ENCODE measurements around the gene ARID1B. TPM values are rescaled to one million over a fixed set of nuclear protein-coding genes. Genes with fewer than 3 reads are reported as not detected.
"Not testable (repeated sequence)": the region's sequence is repeated elsewhere in the genome, so short reads cannot be mapped to it uniquely, and the experiment has no call there.

ARID1B gene
- total and polyA plus RNA-seq, 2 of the 13 experiments (the other 11 are each of a cell fraction or from before 2014, with no cell fraction given), result 20.1 to 32.6 TPM

- in situ Hi-C loops (cut with HindIII; ENCODE audit: extremely low pct_ligation_motif_present, low pct_unique_long_range_greater_than_20kb); H3K36me3 ChIP-seq (replicated peaks in 1 of 2; ENCODE audit: control insufficient read depth in 1 of 2, insufficient read depth in 2 of 2, low read length in 2 of 2); H3K4me3 ChIP-seq (replicated peaks in 1 of 3; ENCODE audit: insufficient read depth in 1 of 3, low read depth in 2 of 3, low read length in 3 of 3); H3K4me1 ChIP-seq (ENCODE audit: insufficient read depth, low read length); BruUV-seq (replicated peaks); H3K27ac ChIP-seq (ENCODE audit: extremely low read length, insufficient read depth, low read length); H3K9me3 ChIP-seq (ENCODE audit: low read length); H3K4me2 ChIP-seq (ENCODE audit: low read depth, low read length); H3K9ac ChIP-seq (ENCODE audit: insufficient read depth, low read depth, low read length); CTCF ChIA-PET (ENCODE audit: low intra/inter-chr PET ratio, low total read pairs); H4K20me1 ChIP-seq (ENCODE audit: insufficient read depth, low read length); POLR2A ChIA-PET; intact Hi-C loops (cut with micrococcal nuclease; ENCODE audit: unreplicated experiment); ATAC-seq; H2AFZ ChIP-seq (ENCODE audit: low read length); FAIRE-seq; H3K27me3 ChIP-seq (ENCODE audit: control insufficient read depth in 1 of 2, insufficient read depth in 2 of 2, low read length in 2 of 2); DNase-seq (ENCODE audit: low spot score): not testable (repeated sequence)
- H3K79me2 ChIP-seq (ENCODE audit: insufficient read depth, low read length), result peaks cover 51% of the 10 kb centered on the region
- WGBS (ENCODE audit: low lambda C conversion rate), result 95% methylated on average over 6 of the region's 6 CpGs
- peak; percentile 85 for TF ChIP-seq ZNF121 (CRISPR knock-in tag; IDR thresholded peaks at IDR 0.05)
Measured at GRCh38 chr6:156945789-156946172, 168.6 kb downstream of the ARID1B start.

- H3K79me2 ChIP-seq (ENCODE audit: insufficient read depth, low read length), result peaks cover 45% of the 10 kb centered on the region
- DNase-seq (ENCODE audit: low spot score), result no peak
- ChIA-PET CTCF (ENCODE audit: low intra/inter-chr PET ratio, low total read pairs) (no interaction called here), POLR2A (no interaction called here)
- FAIRE-seq, result no peak
- 0 out of 5 replicates have a peak, but pooled peaks cover 0 to 2% of the 10 kb centered on the region in 2 experiments for H3K36me3 ChIP-seq (replicated peaks in 1 of 2; ENCODE audit: control insufficient read depth in 1 of 2, insufficient read depth in 2 of 2, low read length in 2 of 2)
- intact Hi-C loops (cut with micrococcal nuclease; ENCODE audit: unreplicated experiment) (no loop called here), in situ Hi-C loops (cut with HindIII; ENCODE audit: extremely low pct_ligation_motif_present, low pct_unique_long_range_greater_than_20kb) (no loop called here)
- no peaks in the 10 kb centered on the region for H3K9me3 ChIP-seq (ENCODE audit: low read length)
- H3K9ac ChIP-seq (ENCODE audit: insufficient read depth, low read depth, low read length), result no peak overlapping the region
- no peak overlapping the region for H3K4me2 ChIP-seq (ENCODE audit: low read depth, low read length)
- no TSS peak for BruUV-seq (replicated peaks)
- no peak for TF ChIP-seq TARDBP (CRISPR knock-in tag; IDR thresholded peaks at IDR 0.05)
- no peak for TF ChIP-seq MTA1 (CRISPR knock-in tag; IDR thresholded peaks at IDR 0.05; ENCODE audit: borderline replicate concordance)
- TF ChIP-seq DRAP1 (CRISPR knock-in tag; IDR thresholded peaks at IDR 0.05), result no peak
- TF ChIP-seq WIZ (CRISPR knock-in tag; IDR thresholded peaks at IDR 0.05), result no peak
- no peak for TF ChIP-seq GLI4 (CRISPR knock-in tag; IDR thresholded peaks at IDR 0.05; ENCODE audit: borderline replicate concordance)
- no peak for TF ChIP-seq MAZ (IDR thresholded peaks at IDR 0.05; ENCODE audit: borderline replicate concordance, low read depth, low read length)
- no peak for TF ChIP-seq MAZ (CRISPR knock-in tag; IDR thresholded peaks at IDR 0.05; ENCODE audit: low read depth)
- TF ChIP-seq ZNF143 (CRISPR knock-in tag; IDR thresholded peaks at IDR 0.05), result no peak
- no peak for TF ChIP-seq FOXO1 (CRISPR knock-in tag; IDR thresholded peaks at IDR 0.05)
- TF ChIP-seq ZNF343 (CRISPR knock-in tag; IDR thresholded peaks at IDR 0.05), result no peak
- no peak for TF ChIP-seq NBN (conservative IDR thresholded peaks at IDR 0.05)
- TF ChIP-seq KLF15 (CRISPR knock-in tag; IDR thresholded peaks at IDR 0.05; ENCODE audit: borderline replicate concordance), result no peak
- no peak for TF ChIP-seq ZNF749 (CRISPR knock-in tag; IDR thresholded peaks at IDR 0.05; ENCODE audit: borderline replicate concordance)
- no peak for TF ChIP-seq HDAC2 (CRISPR knock-in tag; IDR thresholded peaks at IDR 0.05)
- TF ChIP-seq TBL1XR1 (IDR thresholded peaks at IDR 0.05; ENCODE audit: borderline replicate concordance, low read length, partially characterized antibody), result no peak
- TF ChIP-seq ZSCAN12 (CRISPR knock-in tag; IDR thresholded peaks at IDR 0.05), result no peak
- no peak for TF ChIP-seq ADNP (CRISPR knock-in tag; IDR thresholded peaks at IDR 0.05)
- H3K4me3 ChIP-seq (replicated peaks in 1 of 3; ENCODE audit: insufficient read depth in 1 of 3, low read depth in 2 of 3, low read length in 3 of 3), result no peak overlapping the region
- H3K4me1 ChIP-seq (ENCODE audit: insufficient read depth, low read length), result no peaks in the 10 kb centered on the region
- ATAC-seq, result no peak
- H2AFZ ChIP-seq (ENCODE audit: low read length), result no peak overlapping the region
- no peak overlapping the region for H3K27ac ChIP-seq (ENCODE audit: extremely low read length, insufficient read depth, low read length)
- H4K20me1 ChIP-seq (ENCODE audit: insufficient read depth, low read length), result peaks cover 3% of the 10 kb centered on the region; the same call in 1 of the 2 replicates
- WGBS (ENCODE audit: low lambda C conversion rate), result 95% methylated on average over 7 of the region's 7 CpGs
- no peaks in the 10 kb centered on the region for H3K27me3 ChIP-seq (ENCODE audit: control insufficient read depth in 1 of 2, insufficient read depth in 2 of 2, low read length in 2 of 2)
Measured at GRCh38 chr6:156946370-156946936, 169.3 kb downstream of the ARID1B start.
